Thyroid gland (tissue), 4 donors: ENCODE data around the gene COL6A3. TPM values are rescaled to one million over a fixed set of nuclear protein-coding genes. Genes with fewer than 3 reads are reported as not detected.

Experiments used
- DNase-seq, 2 donors: peaks; one replicate each; pipeline ENCODE4 v3.0.0-alpha.2; 2019
- H3K27ac ChIP-seq, 3 donors: fragments of 200-600 bp; sonication (generic); 1 replicate in 2 of 3; 2 replicates in 1 of 3; pipeline ENCODE4 v1.5.1; 2016 to 2019; ENCODE audit warnings: mild to moderate bottlenecking in 1 of 3, moderate library complexity in 1 of 3
- H3K27me3 ChIP-seq: fragments of 200-600 bp; sonication (generic); one replicate; pipeline ENCODE4 v1.5.1; 2019
- H3K36me3 ChIP-seq, 2 donors: fragments of 200-600 bp; sonication (generic); one replicate each; pipeline ENCODE4 v1.5.1; 2016 to 2019
- H3K4me1 ChIP-seq, 2 donors: fragments of 200-600 bp; sonication (generic); one replicate each; pipeline ENCODE4 v1.5.1; 2017 to 2019
- H3K4me3 ChIP-seq, 3 donors: fragments of 200-600 bp; sonication (generic); replicated peaks in 1 of 3; 1 replicate in 2 of 3; 2 replicates in 1 of 3; pipeline ENCODE4 v1.5.1; 2016; ENCODE audit warnings: mild to moderate bottlenecking in 1 of 3
- H3K9me3 ChIP-seq: fragments of 200-600 bp; sonication (generic); one replicate; pipeline ENCODE4 v1.5.1; 2017
- CTCF ChIP-seq, 6 experiments: fragments of 200-600 bp in 3 of 6; fragments of 450-650 bp in 3 of 6; sonication (generic) in 3 of 6; IDR thresholded peaks; one replicate each; pipeline ENCODE4 v1.5.1; 2016 to 2019; ENCODE audit warnings: antibody characterized with exemption in 6 of 6, mild to moderate bottlenecking in 2 of 6, inconsistent platforms in 1 of 6, moderate library complexity in 1 of 6
- POLR2A ChIP-seq, 2 donors: fragments of 450-650 bp; IDR thresholded peaks; one replicate each; pipeline ENCODE4 v1.6.1; 2017; ENCODE audit warnings: antibody characterized with exemption in 2 of 2, mild to moderate bottlenecking in 2 of 2, moderate library complexity in 1 of 2
- WGBS, 2 donors: methylation state at CpG; one replicate each; pipeline ENCODE4 v1.1.5; 2017; 5-methylcytosine and 5-hydroxymethylcytosine counted together
- intact Hi-C: fragments of 100-400 bp; cut with DNase I; formaldehyde crosslinking; loops from one replicate; pipeline ENCODE4 v1.15.1; 2023
- total RNA-seq, 4 donors: library from RNA; depleted of rRNA; stranded (reverse); fragments of >200 nt; gene quantifications; one replicate each; pipeline ENCODE4 v1.2.3, GENCODE V29; 2016

The COL6A3 gene
- total RNA-seq, 4 donors from 2014 or later = 82.6 to 168 (median 146) TPM

- intact Hi-C loops = loop anchor here (5.0 kb wide), 1 partner anchor 156 kb away; no protein-coding TSS in a partner anchor
- TF ChIP-seq POLR2A (IDR thresholded peaks at IDR 0.05) (no peak), CTCF (IDR thresholded peaks at IDR 0.05) (no peak)
- DNase-seq = no peak
- WGBS, 2 donors = 86 to 91% methylated on average over 8 of the region's 8 CpGs
- Histone ChIP-seq H3K36me3 (no peaks in the 10 kb centered on the region), H3K4me1 (peaks cover 3 to 33% of the 10 kb centered on the region in 2 donors), H3K4me3 (no peak overlapping the region), H3K27me3 (no peaks in the 10 kb centered on the region), H3K9me3 (no peaks in the 10 kb centered on the region), H3K27ac (peak overlapping the region in 2 of 3 donors; percentile 4 to 69)
These were observed 90.3 kb downstream of the COL6A3 start for GRCh38 chr2:237323656-237324055.

- TF ChIP-seq POLR2A (IDR thresholded peaks at IDR 0.05) (no peak), CTCF (IDR thresholded peaks at IDR 0.05) (peak; percentile 31 to 87 (median 74))
- Histone ChIP-seq H3K36me3 (no peaks in the 10 kb centered on the region), H3K9me3 (no peaks in the 10 kb centered on the region), H3K27ac (peak overlapping the region in 2 of 3 donors; percentile 57 to 69), H3K4me1 (peaks cover 3 to 31% of the 10 kb centered on the region in 2 donors), H3K4me3 (no peak overlapping the region), H3K27me3 (no peaks in the 10 kb centered on the region)
- DNase-seq = peak; percentile 73 to 83
- intact Hi-C loops = loop anchor here (5.0 kb wide), 1 partner anchor 155 kb away; no protein-coding TSS in a partner anchor
- WGBS, 2 donors = 35 to 45% methylated on average over 4 of the region's 4 CpGs
These were observed 91.4 kb downstream of the COL6A3 start for GRCh38 chr2:237322564-237322963.

GRCh38 chr2:237321746-237322145 is 92.2 kb downstream of the COL6A3 start:
- peak overlapping the region in 2 of 3 donors; percentile 57 to 69 for H3K27ac ChIP-seq
- no peaks in the 10 kb centered on the region for H3K9me3 ChIP-seq
- WGBS, 2 donors = 84% methylated on average over 7 of the region's 7 CpGs
- peaks cover 3 to 26% of the 10 kb centered on the region in 2 donors for H3K4me1 ChIP-seq
- H3K27me3 ChIP-seq = no peaks in the 10 kb centered on the region
- TF ChIP-seq CTCF (IDR thresholded peaks at IDR 0.05) (no peak), POLR2A (IDR thresholded peaks at IDR 0.05) (no peak)
- intact Hi-C loops = loop anchor here (5.0 kb wide), 1 partner anchor 154 kb away; no protein-coding TSS in a partner anchor
- no peak for DNase-seq
- no peak overlapping the region for H3K4me3 ChIP-seq
- H3K36me3 ChIP-seq = no peaks in the 10 kb centered on the region

DNA sequence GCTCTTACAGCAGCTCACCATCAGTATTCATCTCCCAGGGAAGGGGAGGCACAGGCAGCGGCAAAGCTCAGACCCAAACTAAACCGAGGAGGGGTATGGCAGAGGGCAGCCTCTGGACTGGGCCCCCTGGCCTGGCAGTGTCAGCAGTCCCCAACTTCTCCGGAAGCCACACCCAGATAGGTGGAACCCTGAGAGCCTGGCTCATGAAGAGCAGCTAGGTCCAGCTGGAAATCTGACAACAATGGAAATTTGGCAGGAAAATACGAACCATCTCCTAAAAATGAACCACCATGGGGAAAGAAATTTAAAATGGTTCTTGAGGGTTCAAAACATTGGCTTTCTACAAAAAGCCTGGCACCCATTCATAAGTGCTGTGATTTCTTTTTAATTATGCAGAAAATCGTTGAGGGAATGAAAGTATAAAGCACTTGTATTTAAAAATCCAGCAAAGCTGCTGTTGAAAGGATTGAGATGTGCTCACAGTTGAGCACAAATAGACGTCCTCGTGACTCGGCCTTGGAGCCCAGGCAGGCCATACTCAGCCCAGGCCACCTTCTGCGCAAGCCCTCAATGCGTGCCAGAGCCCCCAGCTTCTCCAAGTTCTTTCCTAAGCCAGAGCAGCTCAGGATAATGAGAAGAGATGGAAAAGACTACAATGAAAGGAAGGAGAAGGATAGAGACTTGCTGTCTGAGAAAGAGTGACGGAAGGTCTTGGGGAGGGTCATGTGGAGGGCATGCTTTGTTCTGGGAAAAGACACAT is 93.0 kb downstream of the COL6A3 start:
- 70 to 77% methylated on average over 10 to 11 of the region's 11 CpGs for WGBS, 2 donors
- DNase-seq = peak; percentile 29 to 39
- Histone ChIP-seq H3K36me3 (no peaks in the 10 kb centered on the region), H3K4me3 (no peak overlapping the region), H3K9me3 (no peaks in the 10 kb centered on the region), H3K4me1 (peaks cover 6 to 30% of the 10 kb centered on the region in 2 donors), H3K27ac (peak overlapping the region in 2 of 3 donors; percentile 57 to 69), H3K27me3 (no peaks in the 10 kb centered on the region)
- intact Hi-C loops = loop anchor here (5.0 kb wide), 1 partner anchor 154 kb away; no protein-coding TSS in a partner anchor
- no peak for TF ChIP-seq POLR2A (IDR thresholded peaks at IDR 0.05)
- TF ChIP-seq CTCF (IDR thresholded peaks at IDR 0.05) = no peak

DNA sequence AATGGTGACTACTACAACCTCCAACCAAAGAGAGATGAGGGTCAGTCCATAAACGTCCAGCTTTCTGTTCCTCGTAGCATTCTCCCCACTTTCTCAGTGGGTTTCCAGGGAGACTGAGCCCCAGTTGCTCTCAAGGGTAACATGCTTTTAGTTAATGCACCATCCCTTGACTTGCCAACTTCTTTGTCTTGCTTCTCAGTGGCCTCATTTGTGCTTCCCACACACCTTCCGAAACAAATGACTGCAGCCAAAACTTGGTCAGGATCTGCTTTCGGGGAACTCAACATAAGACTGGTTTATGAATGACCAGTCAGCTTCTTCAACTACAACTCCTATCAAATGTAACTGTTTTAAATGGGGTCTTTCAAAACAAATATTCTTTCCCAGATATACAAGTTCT is 94.1 kb downstream of the COL6A3 start:
- no peaks in the 10 kb centered on the region for H3K36me3 ChIP-seq
- H3K27me3 ChIP-seq = no peaks in the 10 kb centered on the region
- no peak overlapping the region for H3K27ac ChIP-seq
- H3K4me1 ChIP-seq = peaks cover 14 to 36% of the 10 kb centered on the region in 2 donors
- no peaks in the 10 kb centered on the region for H3K9me3 ChIP-seq
- intact Hi-C loops = loop anchor here (5.0 kb wide), 1 partner anchor 153 kb away; no protein-coding TSS in a partner anchor
- DNase-seq = no peak
- WGBS, 2 donors = 87 to 92% methylated on average over 4 of the region's 4 CpGs
- H3K4me3 ChIP-seq = no peak overlapping the region
- TF ChIP-seq POLR2A (IDR thresholded peaks at IDR 0.05) (no peak), CTCF (IDR thresholded peaks at IDR 0.05) (no peak)
